Glomerular visceral epithelial cell (primary cell): ENCODE results near the gene KYNU.

ENCODE experiments used
- DNase-seq: peaks from one replicate; pipeline ENCODE4 v3.0.0-alpha.2; 2016; ENCODE audit errors: extremely low spot score

Gene KYNU

GRCh38 chr2:142965443-142965842 is 88.0 kb downstream of the KYNU start:
- DNase-seq: no peak

DNA sequence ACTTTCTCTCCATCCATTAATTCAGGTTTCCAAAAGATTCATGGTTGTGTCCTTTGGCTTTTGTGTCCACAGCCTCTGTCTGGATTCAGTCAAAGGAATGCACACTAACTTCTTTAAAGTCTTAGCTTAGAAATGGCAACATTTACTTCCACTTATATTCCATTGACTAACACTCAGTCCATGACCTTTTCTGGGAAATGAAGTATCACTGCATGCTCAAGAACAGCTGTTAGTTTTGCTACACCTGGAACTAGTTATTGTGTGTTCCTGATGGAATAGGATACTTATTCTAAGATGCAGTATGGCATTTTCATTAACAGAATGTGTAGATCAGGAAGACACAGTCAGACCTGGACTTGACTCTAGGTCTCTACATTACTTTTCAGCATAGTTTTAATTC is 88.8 kb downstream of the KYNU start:
- DNase-seq: no peak

GRCh38 chr2:142967060-142967459 is 89.6 kb downstream of the KYNU start:
- no peak for DNase-seq

- DNase-seq: no peak
Measured at GRCh38 chr2:142973160-142973821, 95.8 kb downstream of the KYNU start.

DNA sequence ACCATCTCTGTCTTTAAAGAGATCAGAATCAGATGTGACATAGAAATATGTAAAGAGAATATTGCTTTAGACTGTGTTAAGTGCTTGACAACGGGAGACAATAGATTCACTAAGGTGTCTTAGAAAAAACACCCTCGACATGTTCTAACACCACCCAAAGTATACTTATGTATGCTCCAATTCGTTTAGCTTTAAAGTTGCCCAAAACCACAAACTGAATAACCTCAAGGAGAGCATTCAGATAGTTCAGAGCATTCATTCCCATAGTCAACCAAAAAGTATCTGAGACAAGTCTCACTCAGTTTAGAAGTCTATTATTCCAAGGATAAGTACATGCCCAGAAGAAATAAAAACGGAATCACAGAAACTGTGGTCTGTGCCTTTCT is 96.4 kb downstream of the KYNU start:
- DNase-seq: no peak

- DNase-seq: peak; percentile 47
Measured at GRCh38 chr2:142974288-142975024, 97.0 kb downstream of the KYNU start.

DNA sequence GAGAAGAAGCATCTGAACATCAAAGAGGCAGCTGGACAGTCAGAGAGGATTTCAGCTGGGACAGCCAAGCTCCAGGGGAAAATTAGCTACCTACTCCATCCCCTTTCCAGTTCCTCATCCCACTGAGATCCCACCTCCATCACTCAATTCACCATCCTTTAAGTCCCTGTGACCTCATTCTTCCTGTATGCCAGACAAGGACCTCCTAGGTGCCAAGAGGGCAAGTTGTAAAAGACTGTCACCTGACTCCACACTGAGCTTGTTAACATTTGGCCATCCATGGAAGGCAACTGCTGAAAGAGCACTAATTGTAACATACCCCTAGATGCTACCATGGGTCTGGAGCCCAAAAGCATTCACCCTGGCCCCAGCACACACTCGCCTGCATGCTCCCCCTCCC is 97.8 kb downstream of the KYNU start:
- no peak for DNase-seq

DNA sequence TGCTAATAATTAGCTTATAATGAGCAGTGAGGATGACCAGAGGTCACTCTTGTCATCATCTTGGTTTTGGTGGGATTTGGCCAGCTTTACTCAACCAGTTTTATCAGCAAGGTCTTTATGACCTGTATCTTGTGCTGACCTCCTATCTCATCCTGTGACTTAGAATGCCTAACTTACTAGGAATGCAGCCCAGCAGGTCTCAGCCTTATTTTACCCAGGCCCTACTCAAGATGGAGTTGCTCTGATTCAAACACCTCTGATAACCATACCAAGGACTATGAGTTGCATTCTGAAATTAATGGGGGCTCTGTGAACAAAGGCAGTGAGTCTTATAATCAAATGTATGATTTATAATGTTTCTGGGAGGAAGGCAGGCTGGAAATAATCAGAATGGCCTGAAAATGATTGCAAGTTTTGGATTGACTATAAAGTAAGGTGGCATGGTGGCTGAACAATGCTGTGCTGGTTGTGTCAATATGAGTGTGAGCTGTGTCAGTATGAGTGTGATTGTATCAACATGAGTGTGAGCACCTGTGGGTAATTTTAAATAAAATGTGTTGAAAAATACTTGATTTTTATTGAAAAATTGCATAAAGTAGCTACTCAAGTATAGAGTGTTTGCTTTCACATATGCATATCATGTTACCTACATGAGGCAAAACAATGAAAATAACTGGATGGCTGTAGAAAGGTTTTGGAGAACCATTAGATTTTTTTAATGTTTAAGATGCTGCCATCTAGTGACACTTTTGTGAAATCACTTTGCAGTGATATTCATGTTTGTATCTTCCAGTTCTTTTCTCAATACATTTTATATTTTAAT is 103.0 kb downstream of the KYNU start:
- peak; percentile 29 for DNase-seq

DNA sequence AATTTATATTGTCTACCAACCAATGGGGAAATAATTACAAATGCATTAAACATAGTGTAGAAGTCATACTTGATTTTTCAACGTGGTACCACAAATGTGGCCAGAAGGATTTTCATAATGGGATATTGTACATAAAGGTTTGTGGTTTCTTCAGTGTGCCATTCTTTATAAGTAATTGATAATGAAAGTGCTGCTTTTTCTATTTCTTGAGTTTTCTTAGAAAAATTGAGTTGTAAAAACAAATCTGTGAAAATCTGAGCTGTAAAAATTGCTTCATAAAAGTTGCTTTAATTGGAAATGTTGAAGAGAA is 103.6 kb downstream of the KYNU start:
- no peak for DNase-seq

GRCh38 chr2:142981756-142982155 is 104.3 kb downstream of the KYNU start:
- DNase-seq: no peak

- DNase-seq: no peak
Measured at GRCh38 chr2:142983174-142983573, 105.7 kb downstream of the KYNU start.

DNA sequence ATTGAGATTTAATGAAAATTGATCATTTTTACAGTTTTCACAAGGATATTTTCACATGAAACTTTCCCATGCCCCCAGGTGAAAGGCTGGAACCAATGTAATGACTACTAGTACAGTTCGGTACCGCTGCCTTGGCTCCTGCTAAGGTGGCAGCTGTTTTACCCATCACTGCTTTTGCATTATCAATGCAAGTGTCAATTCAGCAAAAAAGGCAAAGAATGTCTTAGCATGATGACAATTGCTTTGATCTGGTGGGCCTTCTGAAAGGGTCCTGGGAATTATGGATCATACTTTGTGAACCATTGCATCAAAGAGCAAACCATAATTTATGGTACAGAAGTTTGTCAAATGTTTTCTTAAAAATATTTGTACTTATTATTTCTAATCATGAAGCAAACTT is 107.2 kb downstream of the KYNU start:
- no peak for DNase-seq

DNA sequence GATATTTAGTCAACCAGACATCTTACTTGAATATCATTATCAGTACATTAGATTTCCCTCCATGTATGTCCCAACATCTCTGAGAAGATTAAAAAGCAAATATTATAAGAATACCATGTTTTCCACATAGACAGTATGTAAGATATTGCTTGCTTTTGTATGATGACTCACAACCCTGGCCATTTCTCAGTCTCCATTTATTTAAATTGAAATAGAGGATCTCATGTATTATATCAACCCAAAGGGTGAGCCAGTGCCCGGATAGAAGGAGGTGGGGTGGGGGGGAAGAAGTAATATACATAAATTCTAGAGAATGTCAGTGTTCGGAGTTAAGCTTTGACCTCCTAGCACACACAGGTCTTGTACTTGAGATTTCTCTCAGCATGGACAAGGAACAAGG is 109.6 kb downstream of the KYNU start:
- DNase-seq: no peak

- DNase-seq: peak; percentile 12
Measured at GRCh38 chr2:142989273-142990204, 112.1 kb downstream of the KYNU start.

GRCh38 chr2:142991295-142991694 is 113.8 kb downstream of the KYNU start:
- DNase-seq: no peak

DNA sequence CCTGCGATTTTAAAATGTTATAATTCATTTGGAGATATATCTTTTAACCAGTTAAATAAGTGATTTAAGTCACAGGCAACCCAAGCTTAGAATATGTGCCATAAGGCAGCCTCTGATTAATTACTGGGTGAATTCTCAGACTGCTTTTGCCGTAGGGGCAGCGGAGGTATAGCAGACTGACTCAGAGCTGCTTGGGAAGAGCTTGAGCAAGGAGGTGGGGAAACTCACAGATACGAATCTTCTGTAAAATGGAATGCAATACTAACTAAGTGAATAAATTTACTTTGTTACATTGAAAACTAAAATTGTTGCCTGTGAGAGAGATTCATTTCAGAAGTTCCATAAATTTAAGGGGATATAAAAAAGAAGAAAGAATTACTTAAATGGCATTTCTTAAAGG is 115.4 kb downstream of the KYNU start:
- no peak for DNase-seq

DNA sequence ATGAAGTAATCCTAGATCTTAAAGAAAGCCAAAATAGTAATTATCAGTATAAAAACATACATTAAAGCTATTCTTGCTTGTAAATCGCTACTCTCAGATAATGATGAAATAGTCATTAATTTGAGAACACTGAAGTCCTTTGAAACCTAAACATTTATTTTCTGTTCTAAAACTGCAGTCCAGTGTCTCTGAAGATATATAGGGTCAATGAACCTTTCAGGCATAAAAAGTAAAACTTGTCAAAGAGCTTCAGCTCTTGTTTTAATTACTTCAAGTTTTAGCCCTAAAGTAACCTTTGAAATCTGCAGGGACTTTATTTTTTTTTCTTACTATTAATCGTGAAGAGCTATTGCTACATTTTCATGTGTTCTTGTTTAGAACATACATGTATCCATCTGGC is 116.3 kb downstream of the KYNU start:
- no peak for DNase-seq

DNA sequence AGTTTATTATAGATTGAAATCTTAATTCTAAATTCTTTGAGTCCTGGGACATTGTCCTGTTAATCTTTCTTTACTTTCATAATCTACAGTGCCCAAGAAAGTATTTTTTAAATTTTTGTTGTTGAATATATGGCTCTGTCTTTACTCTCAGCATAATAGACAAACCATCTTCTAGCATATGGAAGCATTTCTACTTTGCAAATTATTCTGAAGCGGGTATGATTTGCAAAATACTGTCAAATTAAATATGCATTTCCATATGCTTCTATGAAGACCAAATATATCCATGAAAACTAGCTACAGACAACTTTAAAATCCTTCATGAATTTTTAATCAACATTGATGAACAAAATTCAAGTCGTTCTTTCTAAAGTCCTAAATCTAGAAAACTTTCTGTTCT is 117.2 kb downstream of the KYNU start:
- no peak for DNase-seq

DNA sequence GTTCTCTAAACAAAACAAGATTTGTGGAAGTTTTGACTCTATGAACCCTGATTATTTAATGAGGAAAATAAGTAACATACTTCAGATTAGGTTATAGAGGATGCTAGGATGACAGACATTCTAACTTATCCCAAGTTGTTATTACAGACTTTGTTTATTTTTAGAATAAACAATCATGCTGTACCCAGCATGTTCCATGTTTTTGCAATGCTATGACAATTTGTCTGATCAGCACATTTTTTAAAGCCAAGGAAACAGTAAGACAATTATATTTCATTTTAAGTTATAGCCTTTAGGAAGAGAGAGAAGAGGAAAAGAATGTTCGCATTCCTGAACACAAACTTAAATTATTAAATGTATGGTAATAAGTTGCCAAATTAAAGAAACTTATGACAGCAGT is 119.8 kb downstream of the KYNU start:
- DNase-seq: no peak

DNA sequence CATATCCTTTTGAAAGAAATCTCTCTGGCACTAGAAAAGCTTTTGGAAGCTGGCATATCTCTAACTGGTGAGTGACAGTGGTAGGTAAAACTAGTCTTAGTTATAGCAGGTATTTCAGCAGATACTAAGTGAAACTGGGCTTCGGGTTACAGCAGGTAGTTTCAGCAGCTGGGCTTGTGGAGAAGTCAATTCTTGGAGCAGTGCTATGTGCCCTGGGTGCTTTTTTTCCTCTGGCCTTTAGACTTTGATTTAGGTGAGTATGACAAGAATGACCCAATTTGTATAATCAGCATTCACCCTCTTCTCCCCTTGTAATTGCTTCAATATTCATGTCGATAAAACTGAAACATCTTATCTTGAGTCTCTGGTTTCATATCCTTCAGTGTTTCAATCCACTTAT is 123.1 kb downstream of the KYNU start:
- DNase-seq: no peak

DNA sequence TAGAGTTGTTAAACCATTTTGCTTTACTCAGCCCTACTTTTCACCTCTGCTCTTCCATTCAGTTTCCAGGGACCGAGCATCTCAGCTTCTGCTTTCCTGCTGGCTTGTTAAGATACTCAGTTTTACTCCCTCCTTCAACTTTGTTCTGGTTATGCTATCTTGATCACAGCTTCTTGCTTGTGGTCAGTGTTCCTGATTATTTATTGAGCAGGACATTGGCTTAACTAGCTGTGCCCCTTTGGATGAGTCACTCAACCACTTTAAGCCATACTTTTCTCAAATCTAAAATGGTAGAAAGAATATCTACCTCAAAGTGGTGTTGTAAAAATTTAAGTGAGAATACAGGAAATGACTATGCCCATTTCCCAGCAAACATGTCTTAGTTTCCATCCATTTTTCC is 124.0 kb downstream of the KYNU start:
- DNase-seq: no peak

- DNase-seq: no peak
Measured at GRCh38 chr2:143015656-143016055, 138.2 kb downstream of the KYNU start.
